Occipital lobe (tissue), 2 donors: ENCODE results near the gene CFAP221. TPM values are rescaled to one million over a fixed set of nuclear protein-coding genes. Genes with fewer than 3 reads are reported as not detected.

Source experiments
- DNase-seq: peaks from one replicate; lab custom pipeline; 2025; lab: John Stamatoyannopoulos, UW
- total RNA-seq: library from RNA; depleted of rRNA; stranded (reverse); fragments of >200 nt; gene quantifications from one replicate; pipeline ENCODE4 v1.2.3, GENCODE V29; 2014

Gene CFAP221
- 5.6 TPM for total RNA-seq

- peak; percentile 56 for DNase-seq
Observed at GRCh38 chr2:119544075-119544938, at the start of gene CFAP221. Gene CFAP221 (plus strand): TSS chr2:119544449. CDS start chr2:119546132, 1,683 bp downstream.

GRCh38 chr2:119495948-119496347 lies 48.3 kb upstream of the CFAP221 start:
- DNase-seq: no peak

- no peak for DNase-seq
Observed at GRCh38 chr2:119496682-119497081, 47.6 kb upstream of the CFAP221 start.

- DNase-seq: no peak
Observed at GRCh38 chr2:119508756-119509155, 35.5 kb upstream of the CFAP221 start.

GRCh38 chr2:119511989-119512388 lies 32.3 kb upstream of the CFAP221 start:
- DNase-seq: no peak

GRCh38 chr2:119512946-119513345 lies 31.3 kb upstream of the CFAP221 start:
- DNase-seq: no peak

GRCh38 chr2:119513832-119514231 lies 30.4 kb upstream of the CFAP221 start:
- no peak for DNase-seq

- no peak for DNase-seq
Observed at GRCh38 chr2:119516121-119516520, 28.1 kb upstream of the CFAP221 start.

- DNase-seq: peak; percentile 4
Observed at GRCh38 chr2:119517433-119517832, 26.8 kb upstream of the CFAP221 start.

- no peak for DNase-seq
Observed at GRCh38 chr2:119518401-119519056, 25.7 kb upstream of the CFAP221 start.

- no peak for DNase-seq
Observed at GRCh38 chr2:119519057-119519408, 25.2 kb upstream of the CFAP221 start.

GRCh38 chr2:119520696-119521432 lies 23.4 kb upstream of the CFAP221 start:
- DNase-seq: no peak

GRCh38 chr2:119521433-119522050 lies 22.7 kb upstream of the CFAP221 start:
- no peak for DNase-seq

GRCh38 chr2:119522671-119523070 lies 21.6 kb upstream of the CFAP221 start:
- no peak for DNase-seq

- DNase-seq: no peak
Observed at GRCh38 chr2:119523383-119523951, 20.8 kb upstream of the CFAP221 start.

- DNase-seq: no peak
Observed at GRCh38 chr2:119523952-119524694, 20.1 kb upstream of the CFAP221 start, which contains the start of gene SCTR. Gene SCTR (minus strand): TSS chr2:119524483. CDS start chr2:119524226, 257 bp downstream.

GRCh38 chr2:119525614-119526013 lies 18.6 kb upstream of the CFAP221 start:
- no peak for DNase-seq

- DNase-seq: no peak
Observed at GRCh38 chr2:119527999-119528398, 16.2 kb upstream of the CFAP221 start.

GRCh38 chr2:119531292-119531691 lies 13.0 kb upstream of the CFAP221 start:
- no peak for DNase-seq

- DNase-seq: no peak
Observed at GRCh38 chr2:119533560-119533959, 10.7 kb upstream of the CFAP221 start.

GRCh38 chr2:119536211-119536610 lies 8.0 kb upstream of the CFAP221 start:
- no peak for DNase-seq
